ENCODE measurements around the gene B3GNT5.
A peak's percentile ranks its signal among the peaks of the same experiment; 100 is the strongest.
"Not testable (repeated sequence)": the region's sequence is repeated elsewhere in the genome, so short reads cannot be mapped to it uniquely, and the experiment has no call there.

Gene B3GNT5

GRCh38 chr3:183252973-183253527, at the start of gene B3GNT5:
Gene B3GNT5, plus strand, starts transcription at chr3:183253253. Its CDS starts 16,546 bp downstream, at chr3:183269799.
- peak; percentile 51 for DNase-seq

- no peak for DNase-seq
Observed at GRCh38 chr3:183203670-183204069, 49.4 kb upstream of the B3GNT5 start.

GRCh38 chr3:183208260-183208659, 44.8 kb upstream of the B3GNT5 start:
- DNase-seq, result no peak

- no peak for DNase-seq
Observed at GRCh38 chr3:183208800-183209199, 44.3 kb upstream of the B3GNT5 start.

- DNase-seq, result peak; percentile 76
Observed at GRCh38 chr3:183210341-183210740, 42.7 kb upstream of the B3GNT5 start.

GRCh38 chr3:183210862-183211341, 42.2 kb upstream of the B3GNT5 start:
- peak; percentile 74 for DNase-seq

GRCh38 chr3:183211352-183211751, 41.7 kb upstream of the B3GNT5 start:
- no peak for DNase-seq

GRCh38 chr3:183212096-183212495, 41.0 kb upstream of the B3GNT5 start:
- DNase-seq, result no peak

- DNase-seq, result peak; percentile 75
Observed at GRCh38 chr3:183212565-183212964, 40.5 kb upstream of the B3GNT5 start.

GRCh38 chr3:183213415-183214276, 39.4 kb upstream of the B3GNT5 start:
- DNase-seq, result no peak

GRCh38 chr3:183214277-183214612, 38.8 kb upstream of the B3GNT5 start:
- DNase-seq, result no peak

- DNase-seq, result no peak
Observed at GRCh38 chr3:183215591-183216202, 37.4 kb upstream of the B3GNT5 start.

GRCh38 chr3:183217548-183218332, 35.3 kb upstream of the B3GNT5 start:
- DNase-seq, result no peak

GRCh38 chr3:183218826-183219225, 34.2 kb upstream of the B3GNT5 start:
- no peak for DNase-seq

GRCh38 chr3:183220828-183221227, 32.2 kb upstream of the B3GNT5 start:
- no peak for DNase-seq

GRCh38 chr3:183222631-183223235, 30.3 kb upstream of the B3GNT5 start:
- DNase-seq, result no peak

GRCh38 chr3:183224180-183224970, 28.7 kb upstream of the B3GNT5 start:
- DNase-seq, result no peak

- DNase-seq, result no peak
Observed at GRCh38 chr3:183226333-183226890, 26.6 kb upstream of the B3GNT5 start.

- DNase-seq, result no peak
Observed at GRCh38 chr3:183227586-183227985, 25.5 kb upstream of the B3GNT5 start.

GRCh38 chr3:183229178-183229577, 23.9 kb upstream of the B3GNT5 start:
- DNase-seq, result no peak

GRCh38 chr3:183230251-183230650, 22.8 kb upstream of the B3GNT5 start:
- DNase-seq, result not testable (repeated sequence)

GRCh38 chr3:183230826-183231225, 22.2 kb upstream of the B3GNT5 start:
- no peak for DNase-seq

Measured in KG1 (cell line).